Neuronal stem cell (in vitro differentiated cells): ENCODE data around the gene OR10C1.

Source experiments
- DNase-seq: peaks from one replicate; pipeline ENCODE4 v3.0.0-alpha.2; 2013; ENCODE audit warnings: low spot score
- H2AFZ ChIP-seq: one replicate; pipeline ENCODE4 v1.6.1; 2013; ENCODE audit warnings: mild to moderate bottlenecking, low read length, inconsistent platforms
- H2AK5ac ChIP-seq: 2 replicates; pipeline ENCODE4 v1.6.1; 2013; ENCODE audit warnings: low read depth, mild to moderate bottlenecking, inconsistent platforms, low read length, moderate library complexity, mixed read lengths
- H2BK120ac ChIP-seq: 2 replicates; pipeline ENCODE4 v1.6.1; 2013; ENCODE audit warnings: low read depth, mild to moderate bottlenecking, inconsistent platforms, low read length, moderate library complexity, mixed read lengths
- H2BK12ac ChIP-seq: one replicate; pipeline ENCODE4 v1.6.1; 2013; ENCODE audit warnings: low read length, inconsistent platforms
- H2BK15ac ChIP-seq: 2 replicates; pipeline ENCODE4 v1.6.1; 2013; ENCODE audit warnings: mild to moderate bottlenecking, low read length, inconsistent platforms, mixed read lengths
- H2BK5ac ChIP-seq: one replicate; pipeline ENCODE4 v1.6.1; 2013; ENCODE audit warnings: inconsistent platforms, mild to moderate bottlenecking, low read length, moderate library complexity
- H3K14ac ChIP-seq: one replicate; pipeline ENCODE4 v1.6.1; 2013; ENCODE audit warnings: low read length, inconsistent platforms
- H3K18ac ChIP-seq: 2 replicates; pipeline ENCODE4 v1.6.1; 2013; ENCODE audit warnings: low read length, inconsistent platforms
- H3K23ac ChIP-seq: 2 replicates; pipeline ENCODE4 v1.6.1; 2013; ENCODE audit warnings: low read depth, mild to moderate bottlenecking, mixed read lengths, low read length, inconsistent platforms; ENCODE audit not compliant: poor library complexity
- H3K27ac ChIP-seq: replicated peaks from 3 replicates; pipeline ENCODE4 v1.5.1; 2013; ENCODE audit warnings: low read length, inconsistent platforms
- H3K27me3 ChIP-seq, 3 experiments: 2 replicates each; pipeline ENCODE4 v1.6.1; 2013; ENCODE audit warnings: low read length in 3 of 3, mild to moderate bottlenecking in 2 of 3, inconsistent platforms in 1 of 3, low read depth in 1 of 3, mixed read lengths in 1 of 3, moderate library complexity in 1 of 3; ENCODE audit not compliant: control insufficient read depth in 3 of 3, insufficient read depth in 3 of 3
- H3K36me3 ChIP-seq, 2 donors: replicated peaks in 1 of 2; 2 replicates each; pipeline ENCODE4 v1.6.1; 2013; ENCODE audit warnings: low read length in 2 of 2; ENCODE audit not compliant: control insufficient read depth in 2 of 2, insufficient read depth in 2 of 2
- H3K4ac ChIP-seq: 2 replicates; pipeline ENCODE4 v1.6.1; 2013; ENCODE audit warnings: inconsistent platforms, mild to moderate bottlenecking, low read length, moderate library complexity
- H3K4me1 ChIP-seq, 2 donors: 1 replicate in 1 of 2; 2 replicates in 1 of 2; pipeline ENCODE4 v1.6.1; 2013; ENCODE audit warnings: low read length in 2 of 2, low read depth in 1 of 2; ENCODE audit not compliant: control insufficient read depth in 2 of 2, insufficient read depth in 1 of 2
- H3K4me2 ChIP-seq: one replicate; pipeline ENCODE4 v1.6.1; 2013; ENCODE audit warnings: mild to moderate bottlenecking, low read length, inconsistent platforms; ENCODE audit not compliant: insufficient read depth, poor library complexity, severe bottlenecking
- H3K4me3 ChIP-seq, 2 donors: 2 replicates each; pipeline ENCODE4 v1.5.1; 2013; ENCODE audit warnings: low read length in 2 of 2, mild to moderate bottlenecking in 2 of 2, inconsistent platforms in 1 of 2, moderate library complexity in 1 of 2
- H3K79me1 ChIP-seq: one replicate; pipeline ENCODE4 v1.6.1; 2013; ENCODE audit warnings: low read depth, mild to moderate bottlenecking, inconsistent platforms, low read length, moderate library complexity
- H3K9ac ChIP-seq: one replicate; pipeline ENCODE4 v1.6.1; 2013; ENCODE audit warnings: mild to moderate bottlenecking, low read depth, low read length, inconsistent platforms; ENCODE audit not compliant: poor library complexity
- H3K9me3 ChIP-seq, 2 donors: replicated peaks in 1 of 2; 2 replicates each; pipeline versions ENCODE3 to v1.6.1; 2013; ENCODE audit warnings: low read length in 2 of 2, mild to moderate bottlenecking in 2 of 2, inconsistent platforms in 1 of 2, low read depth in 1 of 2, mixed read lengths in 1 of 2, moderate library complexity in 1 of 2; ENCODE audit not compliant: control insufficient read depth in 2 of 2, insufficient read depth in 1 of 2
- H4K8ac ChIP-seq: one replicate; pipeline ENCODE4 v1.6.1; 2013; ENCODE audit warnings: low read depth, mild to moderate bottlenecking, inconsistent platforms, low read length, moderate library complexity
- H4K91ac ChIP-seq: one replicate; pipeline ENCODE4 v1.6.1; 2013; ENCODE audit warnings: low read length, low read depth, mild to moderate bottlenecking, inconsistent platforms; ENCODE audit not compliant: poor library complexity
- WGBS, 2 donors: extraction: QIAGEN DNeasy Blood & Tissue Kit; methylation state at CpG; one replicate each; pipeline ENCODE4 v1.1.7; 2013; ENCODE audit warnings: missing lambda C conversion rate in 2 of 2, mixed read lengths in 1 of 2; ENCODE audit not compliant: insufficient read length in 2 of 2, insufficient replicate concordance in 1 of 2; ENCODE audit errors: extremely low coverage in 2 of 2; 5-methylcytosine and 5-hydroxymethylcytosine counted together

The OR10C1 gene

GRCh38 chr6:29487131-29487530 lies 48.0 kb downstream of the OR10C1 start:
- WGBS, 2 donors: no CpG with 5 or more reads among the region's 5 CpGs
- H2AFZ ChIP-seq: no peak overlapping the region
- no peak overlapping the region for H3K27ac ChIP-seq
- H3K36me3 ChIP-seq: no peaks in the 10 kb centered on the region
- no peak overlapping the region for H2BK5ac ChIP-seq
- no peaks in the 10 kb centered on the region for H3K79me1 ChIP-seq
- peaks cover 0 to 1% of the 10 kb centered on the region in 2 donors for H3K9me3 ChIP-seq
- H2BK12ac ChIP-seq: no peak overlapping the region
- DNase-seq: no peak
- H3K4me3 ChIP-seq: no peak overlapping the region
- no peak overlapping the region for H3K14ac ChIP-seq
- no peaks in the 10 kb centered on the region for H3K27me3 ChIP-seq
- no peak overlapping the region for H4K91ac ChIP-seq
- H2BK15ac ChIP-seq: no peak overlapping the region
- no peak overlapping the region for H4K8ac ChIP-seq
- H2AK5ac ChIP-seq: no peak overlapping the region
- no peak overlapping the region for H2BK120ac ChIP-seq
- no peak overlapping the region for H3K23ac ChIP-seq
- H3K4me2 ChIP-seq: no peak overlapping the region
- no peak overlapping the region for H3K18ac ChIP-seq
- no peaks in the 10 kb centered on the region for H3K4me1 ChIP-seq
- no peak overlapping the region for H3K4ac ChIP-seq
- no peak overlapping the region for H3K9ac ChIP-seq

- DNase-seq: no peak
Measured at GRCh38 chr6:29487660-29488059, 48.6 kb downstream of the OR10C1 start, which contains the start of gene MAS1L. MAS1L (minus strand) TSS chr6:29487956; CDS start chr6:29487902, 54 bp downstream.

GRCh38 chr6:29488874-29489273 lies 49.8 kb downstream of the OR10C1 start:
- Histone ChIP-seq H3K9me3 (peaks cover 0 to 1% of the 10 kb centered on the region in 2 donors), H2BK5ac (no peak overlapping the region), H3K9ac (no peak overlapping the region), H3K4me2 (no peak overlapping the region), H3K18ac (no peak overlapping the region), H3K27me3 (no peaks in the 10 kb centered on the region), H4K91ac (no peak overlapping the region), H4K8ac (no peak overlapping the region), H3K27ac (no peak overlapping the region), H3K14ac (no peak overlapping the region), H3K4ac (no peak overlapping the region), H3K36me3 (no peaks in the 10 kb centered on the region), H3K79me1 (no peaks in the 10 kb centered on the region), H2BK120ac (no peak overlapping the region), H3K4me1 (no peaks in the 10 kb centered on the region), H2BK15ac (no peak overlapping the region), H2AK5ac (no peak overlapping the region), H3K4me3 (no peak overlapping the region), H2AFZ (no peak overlapping the region), H2BK12ac (no peak overlapping the region), H3K23ac (no peak overlapping the region)
- no peak for DNase-seq

More at GRCh38 chr6:29487660-29488059, 48.6 kb downstream of the OR10C1 start, which contains the start of gene MAS1L:
- no peak within 1 kb of the TSS for H2AFZ ChIP-seq
- no peak within 1 kb of the TSS for H3K4me3 ChIP-seq
- no peaks in the 10 kb centered on the region for H3K4me1 ChIP-seq
- no peak within 1 kb of the TSS for H3K18ac ChIP-seq
- H3K36me3 ChIP-seq: no peaks in the 10 kb centered on the region
- no peak within 1 kb of the TSS for H2BK120ac ChIP-seq
- no peaks in the 10 kb centered on the region for H3K79me1 ChIP-seq
- H4K91ac ChIP-seq: no peak within 1 kb of the TSS
- H3K27ac ChIP-seq: no peak within 1 kb of the TSS
- H3K4me2 ChIP-seq: no peak within 1 kb of the TSS
- H2BK12ac ChIP-seq: no peak within 1 kb of the TSS
- H3K27me3 ChIP-seq: no peaks in the 10 kb centered on the region
- no peak within 1 kb of the TSS for H3K23ac ChIP-seq
- no peak within 1 kb of the TSS for H2BK5ac ChIP-seq
- H3K4ac ChIP-seq: no peak within 1 kb of the TSS
- H3K14ac ChIP-seq: no peak within 1 kb of the TSS
- no peak within 1 kb of the TSS for H2BK15ac ChIP-seq
- peaks cover 0 to 1% of the 10 kb centered on the region in 2 donors for H3K9me3 ChIP-seq
- no peak within 1 kb of the TSS for H3K9ac ChIP-seq
- WGBS, 2 donors: no CpG with 5 or more reads among the region's 2 CpGs
- no peak within 1 kb of the TSS for H2AK5ac ChIP-seq
- no peak within 1 kb of the TSS for H4K8ac ChIP-seq

- no peak overlapping the region for H2BK5ac ChIP-seq
- no CpG with 5 or more reads among the region's 8 CpGs for WGBS, 2 donors
- no peak overlapping the region for H4K8ac ChIP-seq
- no peak overlapping the region for H3K23ac ChIP-seq
- H2BK120ac ChIP-seq: no peak overlapping the region
- no peak overlapping the region for H3K9ac ChIP-seq
- no peak overlapping the region for H2BK12ac ChIP-seq
- H3K4me1 ChIP-seq: no peaks in the 10 kb centered on the region
- H3K36me3 ChIP-seq: no peaks in the 10 kb centered on the region
- no peak overlapping the region for H4K91ac ChIP-seq
- H3K27ac ChIP-seq: no peak overlapping the region
- no peaks in the 10 kb centered on the region for H3K27me3 ChIP-seq
- H3K9me3 ChIP-seq: peaks cover 0 to 1% of the 10 kb centered on the region in 2 donors
- H3K4me2 ChIP-seq: no peak overlapping the region
- no peak overlapping the region for H2AK5ac ChIP-seq
- no peak for DNase-seq
- H2AFZ ChIP-seq: no peak overlapping the region
- no peaks in the 10 kb centered on the region for H3K79me1 ChIP-seq
- H3K4ac ChIP-seq: no peak overlapping the region
- H3K18ac ChIP-seq: no peak overlapping the region
- no peak overlapping the region for H3K14ac ChIP-seq
- no peak overlapping the region for H2BK15ac ChIP-seq
- no peak overlapping the region for H3K4me3 ChIP-seq
Measured at GRCh38 chr6:29489286-29489685, 50.2 kb downstream of the OR10C1 start.
